H9 (cell line): ENCODE data around the gene ZNF735. TPM values are rescaled to one million over a fixed set of nuclear protein-coding genes. Genes with fewer than 3 reads are reported as not detected.
"Not testable (repeated sequence)": the region's sequence is repeated elsewhere in the genome, so short reads cannot be mapped to it uniquely, and the experiment has no call there.

Experiments used
- DNase-seq: peaks from one replicate; pipeline ENCODE4 v3.0.0-alpha.2; 2017
- H2AFZ ChIP-seq: one replicate; pipeline ENCODE4 v1.6.1; 2013; ENCODE audit warnings: mild to moderate bottlenecking, low read length, control low read depth, moderate library complexity
- H2AK5ac ChIP-seq: 2 replicates; pipeline ENCODE4 v1.6.1; 2013; ENCODE audit warnings: low read length, control low read depth, mixed read lengths; ENCODE audit not compliant: insufficient read length
- H2BK120ac ChIP-seq: one replicate; pipeline ENCODE4 v1.6.1; 2013; ENCODE audit warnings: low read depth, mild to moderate bottlenecking, low read length, control low read depth, inconsistent platforms; ENCODE audit not compliant: poor library complexity, severe bottlenecking
- H2BK12ac ChIP-seq: 2 replicates; pipeline ENCODE4 v1.6.1; 2013; ENCODE audit warnings: low read length, control low read depth, mixed read lengths, low read depth; ENCODE audit not compliant: insufficient read length
- H2BK15ac ChIP-seq: 2 replicates; pipeline ENCODE4 v1.6.1; 2013; ENCODE audit warnings: low read depth, low read length, control low read depth
- H2BK20ac ChIP-seq: one replicate; pipeline ENCODE4 v1.6.1; 2013; ENCODE audit warnings: low read depth, mild to moderate bottlenecking, low read length, control low read depth, inconsistent platforms; ENCODE audit not compliant: poor library complexity, severe bottlenecking
- H2BK5ac ChIP-seq: 2 replicates; pipeline ENCODE4 v1.6.1; 2013; ENCODE audit warnings: low read length, control low read depth, mixed read lengths; ENCODE audit not compliant: insufficient read length
- H3K14ac ChIP-seq: 2 replicates; pipeline ENCODE4 v1.6.1; 2013; ENCODE audit warnings: low read length, control low read depth; ENCODE audit not compliant: insufficient read depth
- H3K18ac ChIP-seq: 2 replicates; pipeline ENCODE4 v1.6.1; 2013; ENCODE audit warnings: low read depth, mild to moderate bottlenecking, mixed read lengths, low read length, control low read depth; ENCODE audit not compliant: insufficient read length
- H3K23ac ChIP-seq: 2 replicates; pipeline ENCODE4 v1.6.1; 2013; ENCODE audit warnings: low read length, control low read depth, mixed read lengths, low read depth; ENCODE audit not compliant: insufficient read length
- H3K23me2 ChIP-seq: 2 replicates; pipeline ENCODE4 v1.6.1; 2013; ENCODE audit warnings: low read depth, mild to moderate bottlenecking, mixed read lengths, low read length, control low read depth; ENCODE audit not compliant: insufficient read length, poor library complexity, severe bottlenecking
- H3K27ac ChIP-seq: 2 replicates; pipeline ENCODE4 v1.5.1; 2013; ENCODE audit warnings: low read length, control low read depth, mixed read lengths, low read depth; ENCODE audit not compliant: insufficient read length
- H3K27me3 ChIP-seq: 2 replicates; pipeline ENCODE4 v1.6.1; 2013; ENCODE audit warnings: low read length, control low read depth, inconsistent platforms; ENCODE audit not compliant: insufficient read depth
- H3K4ac ChIP-seq: 2 replicates; pipeline ENCODE4 v1.6.1; 2013; ENCODE audit warnings: low read depth, mild to moderate bottlenecking, control low read depth, inconsistent platforms, low read length, moderate library complexity
- H3K4me1 ChIP-seq: 2 replicates; pipeline ENCODE4 v1.6.1; 2013; ENCODE audit warnings: low read length, control low read depth, inconsistent platforms; ENCODE audit not compliant: insufficient read depth
- H3K4me2 ChIP-seq: 2 replicates; pipeline ENCODE4 v1.6.1; 2013; ENCODE audit warnings: low read length, control low read depth, mixed read lengths; ENCODE audit not compliant: insufficient read length, insufficient read depth
- H3K56ac ChIP-seq: 2 replicates; pipeline ENCODE4 v1.6.1; 2013; ENCODE audit warnings: low read depth, mild to moderate bottlenecking, mixed read lengths, low read length, control low read depth; ENCODE audit not compliant: insufficient read length
- H3K79me1 ChIP-seq: 2 replicates; pipeline ENCODE4 v1.6.1; 2013; ENCODE audit warnings: low read depth, mild to moderate bottlenecking, moderate library complexity, low read length, control low read depth, inconsistent platforms; ENCODE audit not compliant: insufficient read depth, poor library complexity, severe bottlenecking
- H3K79me2 ChIP-seq: 2 replicates; pipeline ENCODE4 v1.6.1; 2013; ENCODE audit warnings: low read length, control low read depth, inconsistent platforms; ENCODE audit not compliant: insufficient read depth
- H3K9ac ChIP-seq: 2 replicates; pipeline ENCODE4 v1.6.1; 2013; ENCODE audit warnings: low read length, control low read depth, mixed read lengths; ENCODE audit not compliant: insufficient read length; ENCODE audit errors: extremely low read depth
- H3K9me3 ChIP-seq: one replicate; pipeline ENCODE4 v1.6.1; 2013; ENCODE audit warnings: low read depth, low read length, inconsistent platforms; ENCODE audit not compliant: control insufficient read depth
- H3T11ph ChIP-seq: one replicate; pipeline ENCODE4 v1.6.1; 2013; ENCODE audit warnings: mild to moderate bottlenecking, low read length, control low read depth, inconsistent platforms
- H4K20me1 ChIP-seq: one replicate; pipeline ENCODE4 v1.6.1; 2013; ENCODE audit not compliant: control insufficient read depth, insufficient read length, insufficient read depth
- H4K5ac ChIP-seq: 2 replicates; pipeline ENCODE4 v1.6.1; 2013; ENCODE audit warnings: low read depth, mild to moderate bottlenecking, mixed read lengths, low read length, control low read depth; ENCODE audit not compliant: insufficient read length
- H4K8ac ChIP-seq: replicated peaks from 2 replicates; pipeline ENCODE4 v1.6.1; 2013; ENCODE audit warnings: low read length, control low read depth, mixed read lengths, low read depth; ENCODE audit not compliant: insufficient read length
- H4K91ac ChIP-seq: 2 replicates; pipeline ENCODE4 v1.6.1; 2013; ENCODE audit warnings: low read depth, mild to moderate bottlenecking, moderate library complexity, mixed read lengths, low read length, control low read depth; ENCODE audit not compliant: insufficient read length
- H3K27ac Mint-ChIP-seq, 3 experiments: 2 replicates in 2 of 3; 3 replicates in 1 of 3; pipeline ENCODE4 v1.8.0; 2020 to 2021; ENCODE audit warnings: mixed read lengths in 3 of 3, mild to moderate bottlenecking in 1 of 3, moderate library complexity in 1 of 3
- H3K27me3 Mint-ChIP-seq: 2 replicates; pipeline ENCODE4 v1.8.0; 2021; ENCODE audit warnings: low read depth, mild to moderate bottlenecking, moderate library complexity, mixed read lengths
- H3K36me3 Mint-ChIP-seq, 3 experiments: 2 replicates in 2 of 3; 3 replicates in 1 of 3; pipeline ENCODE4 v1.8.0; 2020 to 2021; ENCODE audit warnings: low read depth in 3 of 3, mixed read lengths in 3 of 3; ENCODE audit not compliant: insufficient read depth in 1 of 3
- H3K4me1 Mint-ChIP-seq, 2 experiments: 2 replicates each; pipeline ENCODE4 v1.8.0; 2020; ENCODE audit warnings: mixed read lengths in 2 of 2
- H3K4me3 Mint-ChIP-seq, 2 experiments: 2 replicates in 1 of 2; 3 replicates in 1 of 2; pipeline ENCODE4 v1.8.0; 2020 to 2021; ENCODE audit warnings: mild to moderate bottlenecking in 2 of 2, mixed read lengths in 2 of 2, moderate library complexity in 1 of 2
- H3K9me3 Mint-ChIP-seq, 2 experiments: 2 replicates in 1 of 2; 3 replicates in 1 of 2; pipeline ENCODE4 v1.8.0; 2020; ENCODE audit warnings: mild to moderate bottlenecking in 2 of 2, mixed read lengths in 2 of 2, moderate library complexity in 1 of 2
- WGBS: extraction: QIAGEN DNeasy Blood & Tissue Kit; methylation state at CpG from one replicate; pipeline ENCODE4 v1.1.7; 2013; ENCODE audit warnings: missing lambda C conversion rate, low lambda C conversion rate, mixed read lengths; ENCODE audit not compliant: insufficient read length; ENCODE audit errors: extremely low coverage; 5-methylcytosine and 5-hydroxymethylcytosine counted together
- long read RNA-seq: library from polyadenylated mRNA; unstranded; transcript quantifications from one replicate; pipeline ENCODE4 v2.0.0, GENCODE V29; 2020
- total RNA-seq: library from RNA; stranded (reverse); gene quantifications from 2 replicates; pipeline ENCODE4 v1.2.1, GENCODE V29; 2021
- TF ChIP-seq, protein P1 (sequence below): fragments of 200-600 bp; sonication (generic); conservative IDR thresholded peaks from 3 replicates; pipeline ENCODE4 v1.8.0; 2021; ENCODE audit warnings: antibody characterized with exemption, mild to moderate bottlenecking

The ZNF735 gene
- not detected in 2 replicates for total RNA-seq
- long read RNA-seq: 0 reads

- no peaks in the 10 kb centered on the region for H3K23me2 ChIP-seq
- H2BK5ac ChIP-seq: no peak within 1 kb of the TSS
- no peak within 1 kb of the TSS for H2BK12ac ChIP-seq
- peaks cover 8 to 21% (median 14%) of the 10 kb centered on the region in 3 experiments for H3K36me3 Mint-ChIP-seq
- no peak within 1 kb of the TSS for H3K9ac ChIP-seq
- no peaks in the 10 kb centered on the region for H3K27me3 ChIP-seq
- no peak within 1 kb of the TSS for H2BK120ac ChIP-seq
- no peak within 1 kb of the TSS for H2BK20ac ChIP-seq
- H3K14ac ChIP-seq: no peak within 1 kb of the TSS
- H3K18ac ChIP-seq: no peak within 1 kb of the TSS
- H4K8ac ChIP-seq: no peak within 1 kb of the TSS
- H3K9me3 ChIP-seq: peaks cover 64% of the 10 kb centered on the region
- H3K4ac ChIP-seq: no peak within 1 kb of the TSS
- no peak within 1 kb of the TSS for H3K4me3 Mint-ChIP-seq
- no peak within 1 kb of the TSS for H2BK15ac ChIP-seq
- H2AK5ac ChIP-seq: no peak within 1 kb of the TSS
- no peak within 1 kb of the TSS for H4K5ac ChIP-seq
- no peaks in the 10 kb centered on the region for H3K4me1 ChIP-seq
- no peak within 1 kb of the TSS for H3K27ac Mint-ChIP-seq
- no peak within 1 kb of the TSS for H2AFZ ChIP-seq
- no peak within 1 kb of the TSS for H3K4me2 ChIP-seq
- no peak within 1 kb of the TSS for H3K56ac ChIP-seq
- no peak within 1 kb of the TSS for H3T11ph ChIP-seq
- no peak within 1 kb of the TSS for H4K91ac ChIP-seq
- no peaks in the 10 kb centered on the region for H4K20me1 ChIP-seq
- H3K27ac ChIP-seq: no peak within 1 kb of the TSS
- TF ChIP-seq, protein P1, sequence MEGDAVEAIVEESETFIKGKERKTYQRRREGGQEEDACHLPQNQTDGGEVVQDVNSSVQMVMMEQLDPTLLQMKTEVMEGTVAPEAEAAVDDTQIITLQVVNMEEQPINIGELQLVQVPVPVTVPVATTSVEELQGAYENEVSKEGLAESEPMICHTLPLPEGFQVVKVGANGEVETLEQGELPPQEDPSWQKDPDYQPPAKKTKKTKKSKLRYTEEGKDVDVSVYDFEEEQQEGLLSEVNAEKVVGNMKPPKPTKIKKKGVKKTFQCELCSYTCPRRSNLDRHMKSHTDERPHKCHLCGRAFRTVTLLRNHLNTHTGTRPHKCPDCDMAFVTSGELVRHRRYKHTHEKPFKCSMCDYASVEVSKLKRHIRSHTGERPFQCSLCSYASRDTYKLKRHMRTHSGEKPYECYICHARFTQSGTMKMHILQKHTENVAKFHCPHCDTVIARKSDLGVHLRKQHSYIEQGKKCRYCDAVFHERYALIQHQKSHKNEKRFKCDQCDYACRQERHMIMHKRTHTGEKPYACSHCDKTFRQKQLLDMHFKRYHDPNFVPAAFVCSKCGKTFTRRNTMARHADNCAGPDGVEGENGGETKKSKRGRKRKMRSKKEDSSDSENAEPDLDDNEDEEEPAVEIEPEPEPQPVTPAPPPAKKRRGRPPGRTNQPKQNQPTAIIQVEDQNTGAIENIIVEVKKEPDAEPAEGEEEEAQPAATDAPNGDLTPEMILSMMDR: no peak
- no peak within 1 kb of the TSS for H3K23ac ChIP-seq
- peaks cover 2% of the 10 kb centered on the region; the same call in 1 of the 2 replicates for H3K27me3 Mint-ChIP-seq
- H3K79me1 ChIP-seq: no peaks in the 10 kb centered on the region
- peaks cover 92 to 97% of the 10 kb centered on the region in 2 experiments for H3K9me3 Mint-ChIP-seq
- no peak for DNase-seq
- H3K79me2 ChIP-seq: no peaks in the 10 kb centered on the region
- no peaks in the 10 kb centered on the region for H3K4me1 Mint-ChIP-seq
- WGBS: no CpG with 5 or more reads among the region's 13 CpGs
Observed at GRCh38 chr7:64206903-64207302, at the start of gene ZNF735. Gene ZNF735 (plus strand): TSS chr7:64207203. CDS start chr7:64207203, 0 bp downstream.

- Mint-ChIP-seq H3K36me3 (peaks cover 2 to 20% (median 7%) of the 10 kb centered on the region in 3 experiments; a peak in 5 of 7 replicates), H3K9me3 (peaks cover 76 to 82% of the 10 kb centered on the region in 2 experiments)
- H2BK5ac ChIP-seq, H3K23ac ChIP-seq, H3K4me3 Mint-ChIP-seq, H3K18ac ChIP-seq, H3K27ac ChIP-seq, H3K56ac ChIP-seq, H3K4me1 Mint-ChIP-seq, H4K5ac ChIP-seq, H3K14ac ChIP-seq, H4K20me1 ChIP-seq, DNase-seq, H3T11ph ChIP-seq, H3K79me2 ChIP-seq, H4K91ac ChIP-seq, H3K4ac ChIP-seq, H2BK20ac ChIP-seq, H3K27ac Mint-ChIP-seq, H3K79me1 ChIP-seq, H2BK12ac ChIP-seq, H3K23me2 ChIP-seq, H2BK120ac ChIP-seq, H3K27me3 Mint-ChIP-seq, H4K8ac ChIP-seq, H2AK5ac ChIP-seq, H3K4me2 ChIP-seq, H2BK15ac ChIP-seq, H3K9ac ChIP-seq, H3K4me1 ChIP-seq, H3K27me3 ChIP-seq, H2AFZ ChIP-seq: not testable (repeated sequence)
- H3K9me3 ChIP-seq: peaks cover 28% of the 10 kb centered on the region
- no CpG with 5 or more reads among the region's 2 CpGs for WGBS
Observed at GRCh38 chr7:64170974-64171373, 36.0 kb upstream of the ZNF735 start.
